Measurements from ENCODE around the gene TPSAB1.

TPSAB1 gene

GRCh38 chr16:1290860-1291575 lies 50.5 kb downstream of the TPSAB1 start:
- peaks cover 5% of the 10 kb centered on the region for H3K4me1 ChIP-seq (ENCODE audit: control insufficient read depth, insufficient read depth, low read length, poor library complexity, severe bottlenecking)
- no peak overlapping the region for H3K4me3 ChIP-seq (ENCODE audit: extremely low read depth, insufficient read depth, low read length, poor library complexity, severe bottlenecking)
- no peaks in the 10 kb centered on the region for H3K36me3 ChIP-seq (ENCODE audit: control insufficient read depth, insufficient read depth, low read length)
- no peaks in the 10 kb centered on the region for H3K9me3 ChIP-seq (ENCODE audit: control insufficient read depth, low read length)
- no peak overlapping the region for H3K27ac ChIP-seq (ENCODE audit: low read depth, low read length, severe bottlenecking)
- WGBS, 2 experiments (ENCODE audit: insufficient coverage in 2 of 2): 81 to 88% methylated on average over 26 of the region's 29 CpGs

GRCh38 chr16:1291576-1291974 lies 51.1 kb downstream of the TPSAB1 start:
- Histone ChIP-seq H3K36me3 (ENCODE audit: control insufficient read depth, insufficient read depth, low read length) (no peaks in the 10 kb centered on the region), H3K9me3 (ENCODE audit: control insufficient read depth, low read length) (no peaks in the 10 kb centered on the region), H3K27ac (ENCODE audit: low read depth, low read length, severe bottlenecking) (no peak overlapping the region), H3K4me1 (ENCODE audit: control insufficient read depth, insufficient read depth, low read length, poor library complexity, severe bottlenecking) (peaks cover 5% of the 10 kb centered on the region), H3K4me3 (ENCODE audit: extremely low read depth, insufficient read depth, low read length, poor library complexity, severe bottlenecking) (no peak overlapping the region)
- 76 to 86% methylated on average over 16 to 17 of the region's 17 CpGs for WGBS, 2 experiments (ENCODE audit: insufficient coverage in 2 of 2)
